Stimulated activated CD8-positive, alpha-beta memory T cell treated with anti-CD3 and anti-CD28 coated beads, Interleukin-15, amount 100 ng/mL, for 48 hours (primary cell): Measurements from ENCODE around the gene IWS1.
"Not testable (repeated sequence)": the region's sequence is repeated elsewhere in the genome, so short reads cannot be mapped to it uniquely, and the experiment has no call there.

Experiments
- DNase-seq, 2 donors: peaks; one replicate each; pipeline ENCODE4 v3.0.0-alpha.2; 2020; ENCODE audit warnings: low read depth in 2 of 2

IWS1 gene

DNA sequence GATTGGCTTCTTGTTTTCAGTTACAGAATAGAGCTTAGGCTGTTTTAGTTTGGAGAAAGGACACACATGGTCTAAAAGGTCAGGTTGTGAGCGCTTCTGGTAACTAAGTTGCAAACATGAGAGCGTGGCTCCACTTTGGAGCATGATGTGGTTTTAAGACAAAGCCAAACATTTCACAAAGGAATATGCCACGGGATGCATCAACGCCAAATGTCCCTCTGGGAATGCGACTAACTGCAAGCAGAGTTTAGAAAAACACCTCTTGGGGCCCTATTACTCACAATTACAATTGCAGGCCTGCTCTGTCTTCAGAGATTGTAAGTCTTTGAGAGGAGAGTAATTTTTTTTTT, 34.6 kb upstream of the IWS1 start:
- no peak for DNase-seq

GRCh38 chr2:127560201-127560930, 34.1 kb upstream of the IWS1 start:
- no peak for DNase-seq

GRCh38 chr2:127559454-127559853, 33.2 kb upstream of the IWS1 start:
- no peak for DNase-seq

- DNase-seq, result no peak
Observed at GRCh38 chr2:127558911-127559310, 32.6 kb upstream of the IWS1 start.

DNA sequence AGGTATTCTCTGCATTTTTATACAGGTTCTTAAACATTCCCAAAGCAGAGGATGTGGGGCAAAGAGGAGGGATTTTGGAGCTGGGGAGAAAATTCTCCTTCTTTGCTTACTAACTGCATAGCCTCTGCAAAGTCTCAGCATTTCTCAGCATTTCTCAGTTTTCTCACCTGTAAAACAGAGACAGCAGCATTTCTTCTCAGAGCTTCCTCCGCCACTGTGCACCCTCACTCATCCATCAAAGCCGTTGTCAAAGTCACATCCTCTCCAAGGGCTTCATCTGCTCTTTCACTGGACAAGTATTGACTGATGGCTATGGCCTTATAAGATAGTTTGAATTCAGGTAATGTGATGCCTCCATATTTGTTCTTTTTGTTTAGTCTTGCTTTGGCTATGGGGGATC, 26.6 kb upstream of the IWS1 start:
- no peak for DNase-seq

GRCh38 chr2:127552336-127552735, 26.0 kb upstream of the IWS1 start:
- no peak for DNase-seq

DNA sequence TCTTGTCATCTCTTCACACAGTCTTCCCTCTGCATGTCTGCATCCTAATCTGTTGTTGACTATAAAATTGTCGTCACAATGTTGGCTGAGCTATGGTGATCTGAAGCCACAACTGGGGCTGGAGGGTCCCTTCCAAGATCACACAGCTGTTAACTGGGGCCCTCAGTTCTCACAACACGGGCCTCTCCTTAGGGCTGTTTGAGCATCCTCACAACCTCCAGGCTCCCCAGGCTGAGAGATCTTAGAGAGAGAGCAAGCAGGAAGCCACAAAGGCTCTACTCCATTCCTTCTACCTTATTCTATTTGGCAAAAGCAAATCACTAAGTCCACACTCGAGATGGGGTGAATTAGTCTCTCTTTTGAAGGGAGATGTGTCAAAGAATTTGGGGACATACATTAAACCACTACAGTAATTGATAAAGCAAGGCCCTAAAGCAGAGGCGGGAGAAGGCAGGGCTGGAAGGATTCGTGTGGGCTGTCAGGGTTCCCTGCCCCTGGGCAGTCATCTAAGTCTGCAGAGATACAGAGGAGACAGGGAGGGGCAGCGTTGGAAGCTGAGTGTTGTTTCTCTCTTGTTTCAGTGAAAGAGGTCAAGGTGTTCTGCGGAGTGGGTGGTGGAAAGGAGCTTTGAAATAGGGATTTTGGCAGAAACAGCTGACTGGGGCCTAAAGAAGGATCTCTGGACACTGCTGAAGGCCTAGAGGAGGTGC, 25.1 kb upstream of the IWS1 start:
- DNase-seq, result no peak

DNA sequence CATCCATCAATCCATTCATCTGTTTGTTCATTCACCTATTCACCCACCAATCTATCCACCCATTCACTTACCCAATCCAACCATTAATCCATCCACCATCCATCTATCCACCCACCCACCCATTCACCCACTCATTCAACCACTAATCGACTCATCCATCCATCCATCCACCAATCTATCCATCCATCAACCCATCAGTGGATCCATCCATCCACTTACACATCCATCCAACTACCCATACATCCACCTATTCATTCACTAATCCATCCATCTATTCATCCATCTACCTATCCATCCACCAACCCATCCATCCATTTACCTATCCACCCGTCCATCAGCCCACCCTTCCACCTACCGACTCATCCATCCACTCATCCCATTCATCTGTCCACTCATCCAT, 20.5 kb upstream of the IWS1 start:
- no peak for DNase-seq

- DNase-seq, result no peak
Observed at GRCh38 chr2:127545796-127546195, 19.5 kb upstream of the IWS1 start.

GRCh38 chr2:127545189-127545588, 18.9 kb upstream of the IWS1 start:
- DNase-seq, result no peak

- DNase-seq, result not testable (repeated sequence)
Observed at GRCh38 chr2:127543013-127543501, 16.8 kb upstream of the IWS1 start.

GRCh38 chr2:127542231-127542630, 15.9 kb upstream of the IWS1 start:
- no peak for DNase-seq

- no peak for DNase-seq
Observed at GRCh38 chr2:127541809-127542208, 15.5 kb upstream of the IWS1 start.

GRCh38 chr2:127537644-127538043, 11.4 kb upstream of the IWS1 start:
- DNase-seq, result no peak

- DNase-seq, result no peak
Observed at GRCh38 chr2:127536707-127537541, 10.6 kb upstream of the IWS1 start.

GRCh38 chr2:127535918-127536317, 9.6 kb upstream of the IWS1 start:
- DNase-seq, result no peak

GRCh38 chr2:127535422-127535901, 9.2 kb upstream of the IWS1 start, which contains the start of gene MYO7B:
Gene MYO7B (plus strand): TSS chr2:127535683. CDS start chr2:127559723, 24,040 bp downstream.
- DNase-seq, result no peak

DNA sequence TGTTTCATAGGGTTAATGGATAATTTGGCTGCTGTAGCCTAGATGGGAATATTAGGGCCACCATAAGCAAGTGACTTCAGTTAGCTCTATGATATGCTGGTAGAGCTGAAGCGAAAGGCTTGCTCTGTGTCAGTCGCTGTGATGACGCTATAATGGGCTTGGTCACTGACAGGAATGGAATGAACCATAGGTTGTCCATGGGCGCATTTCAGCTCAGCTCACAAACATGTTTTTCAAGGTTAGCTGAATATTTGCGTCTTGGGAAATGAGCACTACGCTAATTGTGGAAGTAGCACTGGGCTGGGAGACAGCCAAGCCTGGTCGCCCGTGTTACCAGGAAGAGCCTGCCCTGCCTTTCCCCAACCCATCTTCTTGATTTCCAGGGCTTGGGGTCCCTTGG, 6.0 kb upstream of the IWS1 start:
- no peak for DNase-seq

GRCh38 chr2:127531221-127531648, 4.9 kb upstream of the IWS1 start:
- DNase-seq, result no peak

DNA sequence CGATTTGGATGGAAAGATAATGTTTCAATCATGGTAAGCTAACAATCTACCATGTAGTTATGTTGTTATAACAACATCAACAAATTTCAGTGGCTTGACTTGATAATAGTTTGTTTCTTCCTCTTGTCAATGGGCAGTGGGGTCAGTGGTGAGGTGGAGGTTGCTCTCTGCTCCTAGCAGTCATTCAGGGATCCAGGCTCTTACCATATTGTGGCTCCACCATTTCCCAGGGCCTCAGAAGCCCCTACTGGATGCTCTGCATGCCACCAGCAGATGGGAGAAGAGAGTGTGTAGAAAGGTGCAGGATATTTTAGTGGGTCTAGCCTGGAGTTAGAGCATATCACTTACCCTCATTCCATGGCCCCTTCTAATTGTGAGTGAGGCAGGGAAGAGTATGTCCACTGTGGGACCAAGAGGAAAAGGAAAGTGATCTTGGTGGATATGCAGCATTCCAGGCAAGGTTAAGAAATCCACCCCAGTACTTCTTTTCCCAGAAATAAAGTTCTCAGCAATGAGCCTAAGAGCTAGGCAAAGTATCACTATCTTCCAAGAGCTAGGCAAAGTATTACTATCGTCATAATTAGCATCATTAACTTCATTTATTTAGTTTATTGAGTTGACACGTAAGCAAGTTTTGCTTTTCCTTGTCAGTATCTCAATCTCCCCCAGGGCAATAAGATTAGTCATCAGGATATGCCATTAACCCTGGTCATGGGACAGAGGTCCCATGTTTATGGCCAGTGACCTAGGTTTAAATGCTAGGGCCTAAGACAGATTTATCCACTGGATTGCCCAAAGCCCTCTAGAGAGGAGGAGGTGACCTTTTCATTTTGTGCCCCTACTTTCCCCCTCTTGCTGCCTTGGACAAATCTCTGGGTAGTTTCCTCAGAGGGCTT, 4.2 kb upstream of the IWS1 start:
- no peak for DNase-seq

GRCh38 chr2:127529416-127529815, 3.1 kb upstream of the IWS1 start:
- not testable (repeated sequence) for DNase-seq
